Measurements from ENCODE around the gene APEX2.

- TF ChIP-seq EZH2 (IDR thresholded peaks at IDR 0.05; ENCODE audit: low read depth, unreplicated experiment): no peak
- TF ChIP-seq CTCF (conservative IDR thresholded peaks at IDR 0.05; ENCODE audit: low read depth in 2 of 2): no peak
- TF ChIP-seq POLR2AphosphoS5 (IDR thresholded peaks at IDR 0.05; ENCODE audit: low read depth): peak; percentile 55
- TF ChIP-seq ETS1 (IDR thresholded peaks at IDR 0.05): no peak
- no peak for TF ChIP-seq EZH2phosphoT487 (IDR thresholded peaks at IDR 0.05; ENCODE audit: unreplicated experiment)
- TF ChIP-seq CREB1 (CRISPR knock-in tag; IDR thresholded peaks at IDR 0.05; ENCODE audit: low read depth): peak; percentile 24; the same call in 1 of the 2 replicates
Measured at GRCh38 chrX:54999717-55000598, at the start of gene APEX2.

Data from GM23338 (cell line).